Esophagus squamous epithelium (tissue), 4 donors: Measurements from ENCODE around the gene GLIPR1L1.

Experiments used
- CTCF ChIP-seq, 6 experiments: fragments of 450-650 bp in 4 of 6; fragments of 200-600 bp in 2 of 6; sonication (generic) in 2 of 6; IDR thresholded peaks; one replicate each; pipeline ENCODE4 v1.5.1; 2016 to 2019; ENCODE audit warnings: antibody characterized with exemption in 6 of 6, mild to moderate bottlenecking in 4 of 6, moderate library complexity in 4 of 6
- POLR2A ChIP-seq, 4 donors: fragments of 450-650 bp; IDR thresholded peaks; one replicate each; pipeline ENCODE4 v1.6.1; 2017; ENCODE audit warnings: antibody characterized with exemption in 4 of 4, mild to moderate bottlenecking in 4 of 4, moderate library complexity in 3 of 4

GRCh38 chr12:75360920-75361319, 26.4 kb downstream of the GLIPR1L1 start:
- no peak for TF ChIP-seq CTCF (IDR thresholded peaks at IDR 0.05)
- no peak for TF ChIP-seq POLR2A (IDR thresholded peaks at IDR 0.05)
